Neural cell (in vitro differentiated cells): Measurements from ENCODE around the gene RPL21. TPM values are rescaled to one million over a fixed set of nuclear protein-coding genes. Genes with fewer than 3 reads are reported as not detected.

ENCODE experiments used
- H2AFZ ChIP-seq: fragments of 200-600, 300-800 bp; sonication (generic), shearing (Covaris generic); 2 replicates; pipeline ENCODE4 v1.6.0; 2014; ENCODE audit warnings: low read depth, mild to moderate bottlenecking, antibody characterized with exemption, low read length, moderate library complexity
- H3F3A ChIP-seq: fragments of 200-600 bp; shearing (Covaris generic); 2 replicates; pipeline ENCODE4 v1.6.1; 2016; ENCODE audit warnings: mild to moderate bottlenecking, moderate library complexity, mixed read lengths, antibody characterized with exemption, low read length; ENCODE audit not compliant: insufficient read depth, poor library complexity, severe bottlenecking
- H3K27ac ChIP-seq: fragments of 200-600, 300-800 bp; sonication (generic), shearing (Covaris generic); 2 replicates; pipeline ENCODE4 v1.5.1; 2014; ENCODE audit warnings: mild to moderate bottlenecking, low read length, moderate library complexity
- H3K27me3 ChIP-seq: fragments of 300-800, 200-600 bp; sonication (generic), shearing (Covaris generic); 2 replicates; pipeline ENCODE4 v1.6.0; 2014; ENCODE audit warnings: mild to moderate bottlenecking, low read depth, low read length, moderate library complexity; ENCODE audit not compliant: insufficient read depth
- H3K36me3 ChIP-seq: fragments of 300-800, 200-600 bp; sonication (generic), shearing (Covaris generic); 2 replicates; pipeline ENCODE4 v1.5.1; 2014; ENCODE audit warnings: mild to moderate bottlenecking, antibody characterized with exemption, low read length, moderate library complexity; ENCODE audit not compliant: insufficient read depth
- H3K4me2 ChIP-seq: fragments of 300-800, 200-600 bp; sonication (generic), shearing (Covaris generic); 2 replicates; pipeline ENCODE4 v1.6.0; 2014; ENCODE audit warnings: mild to moderate bottlenecking, low read length
- H3K4me3 ChIP-seq: fragments of 300-800, 200-600 bp; sonication (generic), shearing (Covaris generic); 2 replicates; pipeline ENCODE4 v1.5.1; 2014; ENCODE audit warnings: mild to moderate bottlenecking, low read length, moderate library complexity
- H3K79me2 ChIP-seq: fragments of 200-600 bp; shearing (Covaris generic); replicated peaks from 2 replicates; pipeline ENCODE4 v1.6.0; 2014; ENCODE audit warnings: mild to moderate bottlenecking, low read length, moderate library complexity; ENCODE audit not compliant: insufficient read depth
- H3K9ac ChIP-seq: fragments of 300-800, 200-600 bp; sonication (generic), shearing (Covaris generic); 2 replicates; pipeline ENCODE4 v1.6.1; 2016; ENCODE audit warnings: mild to moderate bottlenecking, low read length, mixed read lengths
- H3K9me2 ChIP-seq: fragments of 200-600 bp; shearing (Covaris generic); 2 replicates; pipeline ENCODE4 v1.6.1; 2016; ENCODE audit warnings: mild to moderate bottlenecking, low read length, mixed read lengths; ENCODE audit not compliant: insufficient read depth
- H3K9me3 ChIP-seq: fragments of 200-600, 300-800 bp; sonication (generic), shearing (Covaris generic); 2 replicates; pipeline ENCODE4 v1.6.1; 2016; ENCODE audit warnings: mild to moderate bottlenecking, mixed run types, low read length, moderate library complexity, mixed read lengths
- H4K20me1 ChIP-seq: fragments of 200-600 bp; shearing (Covaris generic); 2 replicates; pipeline ENCODE4 v1.6.1; 2016; ENCODE audit warnings: mild to moderate bottlenecking, mixed run types; ENCODE audit not compliant: insufficient read depth
- CTCF ChIP-seq: fragments of 450-650 bp; IDR thresholded peaks from 2 replicates; pipeline ENCODE4 v1.5.1; 2014; ENCODE audit warnings: antibody characterized with exemption, mild to moderate bottlenecking, moderate library complexity; ENCODE audit not compliant: poor library complexity, severe bottlenecking
- EP300 ChIP-seq: fragments of 450-650 bp; conservative IDR thresholded peaks from 2 replicates; pipeline ENCODE4 v1.6.1; 2014; ENCODE audit warnings: antibody characterized with exemption, mild to moderate bottlenecking, moderate library complexity; ENCODE audit not compliant: poor library complexity, severe bottlenecking
- EZH2 ChIP-seq: fragments of 200-600, 300-800 bp; shearing (Covaris generic), sonication (generic); IDR thresholded peaks from 2 replicates; pipeline ENCODE4 v1.6.1; 2014; ENCODE audit warnings: antibody characterized with exemption, low read length, borderline replicate concordance, mild to moderate bottlenecking; ENCODE audit not compliant: insufficient read depth, poor library complexity, severe bottlenecking
- MXI1 ChIP-seq: fragments of 450-650 bp; conservative IDR thresholded peaks from 2 replicates; pipeline ENCODE4 v1.6.1; 2014; ENCODE audit warnings: antibody characterized with exemption, mild to moderate bottlenecking; ENCODE audit not compliant: poor library complexity, severe bottlenecking
- POLR2AphosphoS5 ChIP-seq: IDR thresholded peaks from 2 replicates; pipeline ENCODE4 v1.6.1; 2012
- RAD21 ChIP-seq: fragments of 450-650 bp; conservative IDR thresholded peaks from 2 replicates; pipeline ENCODE4 v1.6.1; 2014; ENCODE audit warnings: antibody characterized with exemption, mild to moderate bottlenecking, moderate library complexity
- REST ChIP-seq: IDR thresholded peaks from 2 replicates; pipeline ENCODE4 v1.6.1; 2012; ENCODE audit warnings: borderline replicate concordance
- SMC3 ChIP-seq: fragments of 450-650 bp; conservative IDR thresholded peaks from 2 replicates; pipeline ENCODE4 v1.6.1; 2014; ENCODE audit warnings: antibody characterized with exemption, mild to moderate bottlenecking, moderate library complexity; ENCODE audit not compliant: poor library complexity
- TAF1 ChIP-seq: IDR thresholded peaks from 2 replicates; pipeline ENCODE4 v1.6.1; 2012; ENCODE audit warnings: low read depth
- polyA plus RNA-seq: library from polyadenylated mRNA; depleted of rRNA; stranded (reverse); fragments of >200 nt; gene quantifications from 2 replicates; pipeline ENCODE4 v1.2.3, GENCODE V29; 2014

The RPL21 gene
- polyA plus RNA-seq, 1 donor from 2014 or later: 1,536 TPM

GRCh38 chr13:27295660-27296059 is 44.3 kb downstream of the RPL21 start:
- no peak overlapping the region for H3K4me2 ChIP-seq
- H3K9me2 ChIP-seq: no peaks in the 10 kb centered on the region
- H3K9ac ChIP-seq: no peak overlapping the region
- no peaks in the 10 kb centered on the region for H3K9me3 ChIP-seq
- no peaks in the 10 kb centered on the region for H3K27me3 ChIP-seq
- no peaks in the 10 kb centered on the region for H3K79me2 ChIP-seq
- no peaks in the 10 kb centered on the region for H3F3A ChIP-seq
- no peak overlapping the region for H2AFZ ChIP-seq
- no peaks in the 10 kb centered on the region for H3K36me3 ChIP-seq
- H3K27ac ChIP-seq: no peak overlapping the region
- H3K4me3 ChIP-seq: no peak overlapping the region
- no peak for TF ChIP-seq REST
- no peak for TF ChIP-seq MXI1
- TF ChIP-seq SMC3: no peak
- no peak for TF ChIP-seq RAD21
- TF ChIP-seq TAF1: no peak
- TF ChIP-seq POLR2AphosphoS5: no peak
- no peak for TF ChIP-seq EP300
- no peak for TF ChIP-seq CTCF
- no peak for TF ChIP-seq EZH2
- H4K20me1 ChIP-seq: no peaks in the 10 kb centered on the region

- Histone ChIP-seq H3K9me2 (no peaks in the 10 kb centered on the region), H3K4me3 (no peak overlapping the region), H3K9me3 (no peaks in the 10 kb centered on the region), H3K36me3 (no peaks in the 10 kb centered on the region), H3K9ac (no peak overlapping the region), H3K27me3 (no peaks in the 10 kb centered on the region), H3K79me2 (no peaks in the 10 kb centered on the region), H3K27ac (no peak overlapping the region), H3K4me2 (no peak overlapping the region), H3F3A (no peaks in the 10 kb centered on the region), H2AFZ (no peak overlapping the region), H4K20me1 (no peaks in the 10 kb centered on the region)
- TF ChIP-seq RAD21 (no peak), EZH2 (no peak), POLR2AphosphoS5 (no peak), EP300 (no peak), TAF1 (no peak), CTCF (no peak), MXI1 (no peak), REST (no peak), SMC3 (no peak)
These were observed 45.1 kb downstream of the RPL21 start for GRCh38 chr13:27296496-27296895.
